IMR-90 (cell line): ENCODE results near the gene HYLS1. TPM values are rescaled to one million over a fixed set of nuclear protein-coding genes. Genes with fewer than 3 reads are reported as not detected.

Source experiments
- ATAC-seq: fragments of 200-7000 bp; cut with Tn5 transposase; 2 replicates; pipeline ENCODE4 v1.9.1; 2020; ENCODE audit warnings: low read depth, mild to moderate bottlenecking, moderate library complexity
- BruUV-seq: library from RNA; stranded (reverse); fragments of 400-500 nt; replicated peaks from 2 replicates; lab custom pipeline; 2021; lab: Mats Ljungman, UMichigan
- CTCF ChIA-PET: fragments of 300-600 bp; formaldehyde crosslinking; extraction: SDS; loops from one replicate; lab custom pipeline; 2021; ENCODE audit warnings: antibody characterized with exemption; lab: Yijun Ruan, JAX
- POLR2A ChIA-PET: fragments of 300-600 bp; sonication (Branson Sonifier 250); formaldehyde crosslinking; loops from one replicate; lab custom pipeline; 2022; ENCODE audit warnings: antibody characterized with exemption; ENCODE audit not compliant: unreplicated experiment; lab: Charles Lee
- DNase-seq: peaks from one replicate; pipeline ENCODE4 v3.0.0; 2013
- H2AFZ ChIP-seq: replicated peaks from 2 replicates; pipeline ENCODE3; 2013; ENCODE audit warnings: low read length, mild to moderate bottlenecking; ENCODE audit not compliant: poor library complexity
- H2AK5ac ChIP-seq: 2 replicates; pipeline ENCODE4 v1.6.1; 2013; ENCODE audit warnings: low read depth, low read length, inconsistent platforms
- H2AK9ac ChIP-seq: replicated peaks from 2 replicates; pipeline ENCODE3; 2013; ENCODE audit warnings: mild to moderate bottlenecking, low read depth, low read length, moderate library complexity; ENCODE audit not compliant: poor library complexity
- H2BK120ac ChIP-seq: 2 replicates; pipeline ENCODE4 v1.6.1; 2013; ENCODE audit warnings: low read depth, low read length, inconsistent platforms
- H2BK15ac ChIP-seq: 3 replicates; pipeline ENCODE4 v1.6.1; 2013; ENCODE audit warnings: low read depth, low read length, inconsistent platforms
- H2BK20ac ChIP-seq: 2 replicates; pipeline ENCODE4 v1.6.1; 2013; ENCODE audit warnings: low read depth, mild to moderate bottlenecking, inconsistent platforms, low read length, moderate library complexity
- H2BK5ac ChIP-seq: 2 replicates; pipeline ENCODE4 v1.6.1; 2013; ENCODE audit warnings: mild to moderate bottlenecking, low read depth, low read length, inconsistent platforms; ENCODE audit not compliant: poor library complexity, severe bottlenecking
- H3K14ac ChIP-seq: replicated peaks from 2 replicates; pipeline ENCODE4 v1.6.1; 2013; ENCODE audit warnings: low read depth, low read length, inconsistent platforms
- H3K18ac ChIP-seq: 2 replicates; pipeline ENCODE4 v1.6.1; 2013; ENCODE audit warnings: low read depth, low read length, control low read depth
- H3K23ac ChIP-seq: 2 replicates; pipeline ENCODE4 v1.6.1; 2013; ENCODE audit warnings: low read depth, low read length, inconsistent platforms
- H3K27ac ChIP-seq: 2 replicates; pipeline ENCODE4 v1.5.1; 2013; ENCODE audit warnings: mild to moderate bottlenecking, control low read depth, low read length; ENCODE audit not compliant: insufficient read depth
- H3K27me3 ChIP-seq: 2 replicates; pipeline ENCODE4 v1.6.1; 2013; ENCODE audit warnings: low read length; ENCODE audit not compliant: control insufficient read depth, insufficient read depth
- H3K36me3 ChIP-seq: 2 replicates; pipeline ENCODE4 v1.6.1; 2013; ENCODE audit warnings: low read length, mixed read lengths; ENCODE audit not compliant: control insufficient read depth, insufficient read depth
- H3K4ac ChIP-seq: 2 replicates; pipeline ENCODE4 v1.6.1; 2013; ENCODE audit warnings: low read depth, low read length, inconsistent platforms
- H3K4me1 ChIP-seq: 2 replicates; pipeline ENCODE4 v1.6.1; 2013; ENCODE audit warnings: low read length, mixed read lengths; ENCODE audit not compliant: control insufficient read depth, insufficient read depth
- H3K4me2 ChIP-seq: 2 replicates; pipeline ENCODE4 v1.6.1; 2013; ENCODE audit warnings: low read depth, mild to moderate bottlenecking, control low read depth, low read length, moderate library complexity
- H3K4me3 ChIP-seq: 2 replicates; pipeline ENCODE4 v1.5.1; 2013; ENCODE audit warnings: low read depth, mild to moderate bottlenecking, control low read depth, low read length, moderate library complexity; ENCODE audit not compliant: insufficient read depth
- H3K56ac ChIP-seq: 2 replicates; pipeline ENCODE4 v1.6.1; 2013; ENCODE audit warnings: low read length, inconsistent platforms; ENCODE audit not compliant: insufficient read depth; ENCODE audit errors: extremely low read depth
- H3K79me1 ChIP-seq, 2 experiments: 2 replicates each; pipeline ENCODE4 v1.6.1; 2013; ENCODE audit warnings: low read length in 2 of 2, inconsistent platforms in 1 of 2, low read depth in 1 of 2
- H3K9ac ChIP-seq: 2 replicates; pipeline ENCODE4 v1.6.1; 2013; ENCODE audit warnings: low read depth, low read length, control low read depth
- H3K9me1 ChIP-seq: 2 replicates; pipeline ENCODE4 v1.6.1; 2013; ENCODE audit warnings: low read length, inconsistent platforms; ENCODE audit not compliant: insufficient read depth
- H3K9me3 ChIP-seq: 2 replicates; pipeline ENCODE4 v1.6.1; 2013; ENCODE audit warnings: low read length; ENCODE audit not compliant: control insufficient read depth, insufficient read depth
- H4K20me1 ChIP-seq: 2 replicates; pipeline ENCODE4 v1.6.1; 2013; ENCODE audit warnings: low read length, inconsistent platforms; ENCODE audit not compliant: insufficient read depth
- H4K5ac ChIP-seq: 2 replicates; pipeline ENCODE4 v1.6.1; 2013; ENCODE audit warnings: mild to moderate bottlenecking, low read depth, low read length, control low read depth
- H4K8ac ChIP-seq, 2 experiments: 2 replicates each; pipeline ENCODE4 v1.6.1; 2013; ENCODE audit warnings: low read depth in 2 of 2, low read length in 2 of 2, control low read depth in 1 of 2, inconsistent platforms in 1 of 2
- H4K91ac ChIP-seq: 2 replicates; pipeline ENCODE4 v1.6.1; 2013; ENCODE audit warnings: low read depth, low read length, inconsistent platforms; ENCODE audit not compliant: insufficient read depth
- CEBPB ChIP-seq: IDR thresholded peaks from 2 replicates; pipeline ENCODE4 v1.6.1; 2012; ENCODE audit warnings: low read depth, low read length, improper control_type of control experiment
- ELK1 ChIP-seq: fragments of 150-350 bp; IDR thresholded peaks from 2 replicates; pipeline ENCODE4 v1.6.1; 2016; ENCODE audit warnings: low read depth, mild to moderate bottlenecking, low read length, moderate library complexity, borderline replicate concordance
- FOS ChIP-seq: fragments of 150-350 bp; IDR thresholded peaks from 2 replicates; pipeline ENCODE4 v1.6.1; 2016; ENCODE audit warnings: low read depth, low read length
- NFE2L2 ChIP-seq: fragments of 150-350 bp; IDR thresholded peaks from 2 replicates; pipeline ENCODE4 v1.6.1; 2016; ENCODE audit warnings: low read depth, mild to moderate bottlenecking, low read length
- RFX5 ChIP-seq: IDR thresholded peaks from 2 replicates; pipeline ENCODE4 v1.8.0; 2012; ENCODE audit warnings: low read depth, mild to moderate bottlenecking, low read length, moderate library complexity
- WGBS, 2 experiments: methylation state at CpG; one replicate each; pipeline versions ENCODE4 v1.1.5 to v1.1.7; 2013; ENCODE audit warnings: missing lambda C conversion rate in 2 of 2; ENCODE audit not compliant: insufficient read length in 1 of 2; ENCODE audit errors: extremely low coverage in 2 of 2; 5-methylcytosine and 5-hydroxymethylcytosine counted together
- dilution Hi-C: fragments of 300-500 bp; cut with HindIII; formaldehyde crosslinking; loops from one replicate; pipeline ENCODE4 v1.14.3; 2018; ENCODE audit warnings: low sequenced_read_pairs; ENCODE audit not compliant: unreplicated experiment
- in situ Hi-C: fragments of 300-500 bp; cut with MboI; formaldehyde crosslinking; loops from 3 replicates; pipeline ENCODE4 v1.14.3; 2019; ENCODE audit warnings: low sequenced_read_pairs, inconsistent platforms, mixed read lengths
- intact Hi-C: fragments of 100-400 bp; cut with micrococcal nuclease; formaldehyde crosslinking; loops from 2 replicates; pipeline ENCODE4 v1.10.0; 2022
- polyA plus RNA-seq, 3 experiments: library from polyadenylated mRNA; depleted of rRNA; stranded (reverse); fragments of >200 nt; gene quantifications; 2 replicates each; pipeline ENCODE4 v1.2.3, GENCODE V29; 2012; ENCODE audit warnings: low replicate concordance in 1 of 3
- total RNA-seq: library from RNA; depleted of rRNA; stranded (reverse); fragments of >200 nt; gene quantifications from 2 replicates; pipeline ENCODE4 v1.2.3, GENCODE V29; 2012

HYLS1 gene
- total and polyA plus RNA-seq, 2 of the 4 experiments (the other 2 are of a cell fraction), result 5.1 to 8.1 TPM

- H3K9me1 ChIP-seq, result no peaks in the 10 kb centered on the region
- no peak overlapping the region for H2BK120ac ChIP-seq
- H3K4ac ChIP-seq, result no peak overlapping the region
- no peak overlapping the region for H2BK15ac ChIP-seq
- H3K27ac ChIP-seq, result no peak overlapping the region
- ATAC-seq (no peak), DNase-seq (no peak)
- intact Hi-C loops (no loop called here), dilution Hi-C loops (no loop called here), in situ Hi-C loops (no loop called here)
- H3K18ac ChIP-seq, result no peak overlapping the region
- H2AFZ ChIP-seq, result no peak overlapping the region
- ChIA-PET CTCF (no interaction called here), POLR2A (no interaction called here)
- H4K20me1 ChIP-seq, result no peaks in the 10 kb centered on the region
- H3K23ac ChIP-seq, result no peak overlapping the region
- H3K27me3 ChIP-seq, result peaks cover 20% of the 10 kb centered on the region; the same call in 1 of the 2 replicates
- H2AK5ac ChIP-seq, result no peak overlapping the region
- H3K4me2 ChIP-seq, result no peak overlapping the region
- H2BK5ac ChIP-seq, result no peak overlapping the region
- BruUV-seq, result no TSS peak
- H3K4me1 ChIP-seq, result no peaks in the 10 kb centered on the region
- H2AK9ac ChIP-seq, result no peak overlapping the region
- no peak overlapping the region for H4K5ac ChIP-seq
- H2BK20ac ChIP-seq, result no peak overlapping the region
- TF ChIP-seq RFX5 (no peak), NFE2L2 (no peak), FOS (no peak), CEBPB (no peak), ELK1 (no peak)
- H3K4me3 ChIP-seq, result no peak overlapping the region
- H3K9ac ChIP-seq, result no peak overlapping the region
- 0% methylated on average over 1 of the region's 15 CpGs; no CpG with 5 or more reads in 1 of the 2 experiments for WGBS, 2 experiments
- no peaks in the 10 kb centered on the region for H3K79me1 ChIP-seq
- H3K9me3 ChIP-seq, result no peaks in the 10 kb centered on the region
- H4K8ac ChIP-seq, result no peak overlapping the region
- H3K14ac ChIP-seq, result no peak overlapping the region
- H3K56ac ChIP-seq, result no peak overlapping the region
- H3K36me3 ChIP-seq, result no peaks in the 10 kb centered on the region
- no peak overlapping the region for H4K91ac ChIP-seq
Measured at GRCh38 chr11:125945011-125945796, 57.7 kb downstream of the HYLS1 start.
